Urinary bladder (tissue), 4 donors: Measurements from ENCODE around the gene POU4F1. TPM values are rescaled to one million over a fixed set of nuclear protein-coding genes. Genes with fewer than 3 reads are reported as not detected.

Experiments used
- DNase-seq: peaks from one replicate; pipeline ENCODE4 v3.0.0-alpha.2; 2015; ENCODE audit errors: extremely low spot score
- H3K27ac ChIP-seq: one replicate; pipeline ENCODE4 v1.5.1; 2013; ENCODE audit warnings: low read depth, mild to moderate bottlenecking, moderate library complexity
- H3K36me3 ChIP-seq: one replicate; pipeline ENCODE4 v1.6.1; 2013; ENCODE audit warnings: mild to moderate bottlenecking, moderate library complexity; ENCODE audit not compliant: insufficient read depth
- H3K4me1 ChIP-seq: one replicate; pipeline ENCODE4 v1.6.1; 2013; ENCODE audit warnings: mild to moderate bottlenecking, moderate library complexity; ENCODE audit not compliant: insufficient read depth
- H3K4me3 ChIP-seq: one replicate; pipeline ENCODE4 v1.5.1; 2013; ENCODE audit warnings: low read depth, low read length
- WGBS: extraction: QIAGEN DNeasy Blood & Tissue Kit; methylation state at CpG from one replicate; pipeline ENCODE4 v1.1.7; 2013; 5-methylcytosine and 5-hydroxymethylcytosine counted together
- polyA plus RNA-seq: library from polyadenylated mRNA; stranded (reverse); fragments of 200-250 nt; gene quantifications from one replicate; pipeline ENCODE4 v1.2.3, GENCODE V29; 2013
- total RNA-seq: library from RNA; depleted of rRNA; stranded (reverse); fragments of >200 nt; gene quantifications from one replicate; pipeline ENCODE4 v1.2.3, GENCODE V29; 2014
- donor health status: healthy with polysubstance abuse.
- donor health status: healthy.

POU4F1 gene
- total and polyA plus RNA-seq, 2 donors, result 0.11 TPM; not detected in 1

DNA sequence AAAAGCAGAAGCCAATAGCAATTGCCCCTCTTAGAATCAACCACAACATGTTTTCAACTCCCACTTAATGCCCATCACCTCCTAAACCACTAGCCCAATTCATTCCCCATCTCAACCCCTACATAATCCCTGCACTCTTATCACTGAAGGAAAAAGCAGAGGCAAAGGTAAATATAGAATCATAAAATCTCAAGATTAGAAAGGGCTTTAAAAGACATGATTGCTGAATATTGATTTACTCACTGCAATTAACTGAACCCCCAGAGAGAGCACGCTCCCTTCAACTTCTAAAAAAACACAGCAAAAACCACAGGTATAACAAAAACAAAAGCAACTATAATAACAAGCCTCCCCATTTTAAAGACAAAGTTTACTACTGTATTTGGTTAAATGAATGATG, 15.1 kb upstream of the POU4F1 start:
- no peak overlapping the region for H3K27ac ChIP-seq
- H3K36me3 ChIP-seq, result peaks cover 3% of the 10 kb centered on the region
- H3K4me3 ChIP-seq, result no peak overlapping the region
- 99% methylated on average over 1 of the region's 1 CpG for WGBS
- no peak for DNase-seq
- no peaks in the 10 kb centered on the region for H3K4me1 ChIP-seq

DNA sequence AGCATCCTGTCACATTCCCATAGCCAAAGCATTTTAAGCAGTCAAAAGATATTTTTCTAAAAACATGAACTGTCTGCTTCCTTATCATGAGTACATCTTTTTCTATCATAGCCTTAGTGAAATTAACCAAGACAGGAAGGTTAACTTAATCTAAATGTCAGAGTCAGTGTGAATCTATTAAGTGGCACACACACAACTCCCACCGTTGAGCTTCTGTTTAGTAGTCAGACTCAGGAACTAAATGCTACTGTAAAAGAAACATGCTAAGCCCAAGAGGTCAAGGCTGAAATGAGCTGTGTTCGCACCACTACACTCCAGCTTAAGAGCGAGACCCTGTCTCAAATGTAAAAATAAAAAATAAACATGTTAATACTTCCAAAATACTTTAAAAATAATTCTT, 7.7 kb upstream of the POU4F1 start:
- DNase-seq, result no peak
- H3K36me3 ChIP-seq, result peaks cover 3% of the 10 kb centered on the region
- no peak overlapping the region for H3K27ac ChIP-seq
- 51% methylated on average over 3 of the region's 3 CpGs for WGBS
- H3K4me3 ChIP-seq, result no peak overlapping the region
- H3K4me1 ChIP-seq, result no peaks in the 10 kb centered on the region

DNA sequence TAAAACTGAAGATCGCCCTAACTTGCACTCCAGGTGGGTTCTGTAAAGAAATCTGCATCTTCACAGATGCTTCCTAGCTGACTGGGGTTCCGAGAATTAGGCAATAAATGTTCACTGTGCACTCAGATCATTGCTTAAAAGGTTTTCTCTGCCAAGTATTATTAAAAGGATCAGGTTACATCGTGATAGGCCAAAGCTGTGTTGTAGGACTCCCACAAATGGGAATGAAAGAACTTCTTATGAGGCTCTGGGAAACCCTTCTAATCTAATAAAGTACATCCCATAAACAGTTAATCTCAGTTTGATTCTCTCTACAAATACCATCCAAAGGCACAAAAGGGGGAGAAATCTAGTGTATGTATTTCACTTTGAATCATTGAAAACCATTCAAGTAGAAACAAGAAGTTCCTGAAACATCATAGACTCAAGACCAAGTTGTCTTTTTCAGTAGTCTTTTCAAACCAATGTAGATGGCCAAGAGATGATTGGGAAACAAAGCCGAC, 7.1 kb upstream of the POU4F1 start:
- WGBS, result 26% methylated on average over 4 of the region's 4 CpGs
- DNase-seq, result peak; percentile 72

DNA sequence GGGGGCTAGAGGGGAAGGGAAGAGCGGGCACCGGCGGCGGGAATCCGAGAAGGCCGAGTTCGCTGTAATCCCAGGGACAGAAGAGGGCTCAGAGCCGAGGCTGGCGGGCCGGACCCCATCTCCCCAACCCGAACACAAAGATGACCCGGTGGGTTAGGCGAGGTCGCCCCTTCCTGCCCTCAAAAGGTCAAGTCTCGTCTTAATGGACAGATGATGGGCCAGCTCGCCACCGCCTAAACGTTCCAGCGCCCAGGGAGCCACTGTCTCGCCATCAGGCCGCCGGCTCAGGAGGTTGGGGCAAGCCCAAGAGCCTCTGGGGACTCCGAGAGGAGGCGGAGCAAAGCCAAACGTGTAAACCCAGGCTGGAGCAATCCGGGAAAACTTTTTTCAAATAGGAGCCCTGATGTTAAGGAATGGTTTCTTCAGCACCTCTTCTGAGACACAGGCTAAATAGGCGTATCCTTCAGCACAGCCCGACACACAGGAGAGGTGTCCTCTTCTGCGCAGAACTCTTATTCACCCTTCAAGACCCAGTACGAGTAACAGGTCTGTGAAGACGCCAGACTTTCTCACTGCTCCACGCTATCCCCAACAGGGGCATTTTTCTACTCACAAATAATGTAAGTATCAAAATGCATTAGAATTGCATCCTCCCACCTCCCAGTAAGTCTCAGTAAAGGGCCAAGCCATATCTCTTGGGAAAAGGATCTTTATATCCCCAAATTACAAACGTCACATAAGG, 6.3 kb upstream of the POU4F1 start:
- 15% methylated on average over 33 of the region's 33 CpGs for WGBS
- H3K36me3 ChIP-seq, result no peaks in the 10 kb centered on the region
- no peak for DNase-seq
- H3K27ac ChIP-seq, result no peak overlapping the region
- no peaks in the 10 kb centered on the region for H3K4me1 ChIP-seq
- H3K4me3 ChIP-seq, result peak overlapping the region; percentile 50

More for the DNA sequence above, 7.1 kb upstream of the POU4F1 start:
- no peak overlapping the region for H3K4me3 ChIP-seq
- no peak overlapping the region for H3K27ac ChIP-seq
- H3K4me1 ChIP-seq, result no peaks in the 10 kb centered on the region
- peaks cover under 1% of the 10 kb centered on the region for H3K36me3 ChIP-seq

DNA sequence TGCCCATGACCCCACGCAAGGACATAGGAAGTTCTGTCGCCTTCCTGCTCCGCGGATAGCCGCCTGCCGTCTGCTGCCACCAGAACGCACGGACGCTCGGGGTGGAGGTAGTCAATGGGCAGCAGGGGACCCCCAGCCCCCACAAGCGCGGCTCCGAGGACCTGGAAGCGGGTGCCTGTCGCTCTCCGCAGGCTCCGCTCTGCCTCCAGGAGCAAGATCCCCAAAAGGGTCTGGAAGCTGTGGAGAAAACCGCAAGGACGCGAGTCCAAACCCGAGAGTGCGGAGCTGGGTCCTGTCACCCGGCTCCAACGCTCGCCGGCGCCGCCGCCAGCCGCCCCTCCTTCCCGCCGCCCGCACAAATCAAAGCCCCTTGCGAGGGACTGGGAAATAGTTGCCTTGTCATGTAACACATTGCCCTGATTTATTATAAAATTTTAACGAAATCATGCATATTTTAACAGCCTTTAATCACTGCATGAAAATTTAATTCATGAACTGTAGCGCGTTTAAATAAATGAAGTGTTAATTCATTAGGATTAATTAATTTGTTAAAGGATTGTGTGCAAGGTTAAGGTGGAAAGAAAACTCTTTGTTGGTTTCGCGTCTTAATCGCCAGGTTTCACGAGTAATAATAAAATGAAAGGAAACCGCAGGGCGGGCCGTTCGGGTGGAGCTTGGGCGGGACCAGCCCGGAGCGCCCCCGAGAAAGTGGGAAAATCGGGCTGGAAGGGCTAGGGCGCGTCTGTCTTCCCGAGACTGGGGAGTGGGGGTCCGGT, 5.5 kb upstream of the POU4F1 start:
- H3K27ac ChIP-seq, result no peak overlapping the region
- H3K4me3 ChIP-seq, result peak overlapping the region; percentile 50
- no peaks in the 10 kb centered on the region for H3K4me1 ChIP-seq
- DNase-seq, result no peak
- no peaks in the 10 kb centered on the region for H3K36me3 ChIP-seq
- WGBS, result 2% methylated on average over 54 of the region's 54 CpGs

DNA sequence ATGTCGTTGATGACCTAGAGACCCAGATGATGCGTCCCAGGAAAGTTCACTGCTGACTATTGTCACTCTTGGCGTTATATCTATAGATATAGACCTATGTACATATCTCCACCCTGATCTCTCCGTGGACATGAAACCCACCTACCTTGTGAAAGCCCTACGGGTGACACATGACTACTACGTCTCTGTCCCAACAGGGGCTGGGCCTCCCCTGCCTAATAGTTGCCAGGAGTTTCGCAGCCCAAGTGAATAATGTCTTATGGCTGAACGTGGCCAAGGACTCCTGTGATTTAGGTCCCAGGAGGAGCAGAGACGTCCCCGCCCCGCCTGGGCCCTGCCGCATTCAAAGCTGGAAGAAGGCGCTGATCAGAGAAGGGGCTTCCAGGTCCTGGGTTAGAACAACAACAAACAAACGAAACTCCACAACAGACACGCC, 4.9 kb upstream of the POU4F1 start:
- H3K4me3 ChIP-seq, result peak overlapping the region; percentile 50
- no peaks in the 10 kb centered on the region for H3K4me1 ChIP-seq
- WGBS, result 17% methylated on average over 15 of the region's 15 CpGs
- H3K27ac ChIP-seq, result no peak overlapping the region
- H3K36me3 ChIP-seq, result no peaks in the 10 kb centered on the region
- DNase-seq, result no peak

DNA sequence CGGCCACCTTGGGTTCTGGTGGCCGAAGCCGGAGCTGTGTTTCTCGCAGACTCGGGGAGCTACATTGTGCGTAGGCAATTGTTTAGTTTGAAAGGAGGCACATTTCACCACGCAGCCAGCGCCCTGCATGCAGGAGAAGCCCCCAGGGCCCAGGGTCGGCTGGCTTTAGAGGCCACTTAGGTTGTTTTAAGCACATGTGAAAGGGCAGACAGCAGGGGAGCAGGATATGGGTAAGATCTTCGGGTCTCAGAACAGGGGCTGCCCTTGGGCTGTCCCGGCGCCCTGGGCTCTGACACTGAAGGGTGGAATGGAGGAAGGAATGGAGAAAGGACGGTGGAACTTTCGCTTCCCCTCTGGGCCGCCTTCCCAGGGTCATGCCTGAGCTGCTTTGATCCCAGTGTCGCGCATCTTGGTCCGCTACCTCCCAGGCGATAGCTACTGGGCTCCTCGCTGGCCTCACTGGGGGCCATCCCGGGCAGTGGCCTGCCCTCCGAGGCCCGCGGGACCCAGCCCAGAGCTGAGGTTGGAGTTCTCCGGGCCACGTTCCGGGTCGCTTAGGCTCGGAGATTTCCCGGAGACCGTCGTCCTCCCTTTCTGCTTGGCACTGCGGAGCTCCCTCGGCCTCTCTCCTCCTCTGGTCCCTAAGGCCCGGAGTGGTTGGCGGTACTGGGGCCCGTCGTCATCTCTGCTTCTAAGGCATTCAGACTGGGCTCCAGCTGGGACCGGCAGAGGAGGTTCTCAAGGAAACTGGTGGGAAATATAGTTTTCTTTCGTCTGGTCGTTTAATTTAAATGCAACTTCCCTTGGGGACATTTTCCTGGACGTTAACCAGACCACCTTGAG, 4.3 kb upstream of the POU4F1 start:
- 18% methylated on average over 42 of the region's 42 CpGs for WGBS
- no peak overlapping the region for H3K27ac ChIP-seq
- H3K4me1 ChIP-seq, result no peaks in the 10 kb centered on the region
- H3K36me3 ChIP-seq, result no peaks in the 10 kb centered on the region
- no peak overlapping the region for H3K4me3 ChIP-seq
- DNase-seq, result no peak

DNA sequence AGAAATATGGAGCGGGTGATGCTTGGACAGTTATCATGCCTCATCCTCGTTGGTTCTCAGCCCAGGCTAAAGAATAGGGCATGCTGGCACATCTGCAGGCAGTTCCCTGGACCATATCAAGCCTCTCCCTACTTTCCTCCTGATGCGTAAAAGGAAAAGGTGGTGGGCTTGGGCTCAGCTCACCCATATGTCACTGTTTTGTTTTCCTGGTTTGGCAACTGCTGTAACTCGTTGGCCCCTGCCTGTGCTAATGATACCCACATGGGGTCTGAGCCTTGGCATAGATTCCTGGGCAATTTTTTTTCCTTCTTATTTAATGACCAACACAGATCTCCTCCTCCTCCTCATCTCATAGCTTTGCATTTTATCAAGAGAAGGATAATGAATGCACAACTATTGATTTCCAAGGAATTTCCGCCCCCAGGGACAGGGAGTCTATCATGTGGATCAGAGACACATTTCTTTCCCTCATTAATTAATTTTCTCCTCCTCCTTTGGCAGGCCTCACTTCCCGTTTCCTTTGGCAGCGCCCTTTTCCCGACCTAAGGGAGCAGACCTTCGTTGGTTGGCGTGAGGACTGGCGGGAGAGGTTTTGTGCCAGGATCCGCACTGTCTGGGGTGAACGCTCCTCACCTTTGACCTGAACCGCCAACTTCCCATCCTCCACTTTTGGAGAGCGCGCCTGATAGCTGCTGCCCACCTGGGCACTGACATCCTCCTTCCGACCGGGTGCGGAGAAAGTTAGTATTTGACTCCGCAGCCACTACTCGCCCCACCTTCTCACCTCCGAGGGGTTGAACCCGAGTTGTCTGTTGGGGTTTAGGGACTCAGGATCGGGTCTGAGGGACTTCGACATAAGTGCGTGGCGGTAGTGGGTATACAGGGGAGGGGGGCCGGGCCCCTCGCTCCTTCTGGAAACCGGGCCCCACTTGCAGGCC, 3.4 kb upstream of the POU4F1 start:
- no peak for DNase-seq
- Histone ChIP-seq H3K27ac (no peak overlapping the region), H3K4me1 (no peaks in the 10 kb centered on the region), H3K36me3 (no peaks in the 10 kb centered on the region), H3K4me3 (no peak overlapping the region)
- WGBS, result 17% methylated on average over 30 of the region's 30 CpGs

DNA sequence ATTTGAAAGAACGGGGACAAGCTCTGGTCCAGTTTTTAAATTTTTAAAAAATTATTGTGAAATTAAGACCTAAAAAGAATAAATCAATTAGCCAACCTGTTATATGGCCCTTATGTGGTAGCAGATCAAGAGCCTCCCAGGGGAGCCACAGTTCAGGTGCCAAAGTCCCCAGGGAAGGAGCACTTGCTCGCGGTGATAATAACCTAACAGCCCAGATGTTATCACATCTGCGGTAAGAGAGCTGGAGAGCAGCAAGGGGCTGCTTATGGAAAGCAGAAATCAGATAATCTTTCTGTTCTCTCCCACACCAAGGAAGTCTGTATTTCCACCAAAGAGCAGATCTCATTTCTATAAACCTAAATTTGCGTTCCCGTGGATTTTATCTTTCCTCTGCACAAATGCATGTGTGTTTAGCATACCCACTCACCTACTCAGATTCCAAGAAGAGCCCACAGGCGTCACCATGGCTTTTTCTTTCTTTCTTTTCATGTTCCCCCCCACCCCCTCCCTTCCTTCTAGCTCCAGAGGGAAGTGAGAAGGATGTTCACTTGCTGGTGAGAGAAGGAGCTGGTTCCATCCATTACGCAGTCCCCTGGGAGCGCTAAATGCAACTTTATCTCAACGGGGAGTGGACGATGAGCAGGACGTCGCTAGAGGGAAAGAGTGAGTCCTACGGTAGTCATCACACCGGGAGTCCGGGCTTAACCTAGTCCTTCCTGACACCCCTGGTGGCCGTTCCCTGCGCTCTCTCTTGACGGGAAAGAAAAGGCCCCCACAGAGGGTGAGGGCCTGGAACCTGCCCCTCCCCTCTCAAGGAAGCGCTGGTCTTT, 1.6 kb upstream of the POU4F1 start:
- WGBS, result 6% methylated on average over 20 of the region's 20 CpGs
- no peak overlapping the region for H3K4me3 ChIP-seq
- H3K27ac ChIP-seq, result no peak overlapping the region
- no peak for DNase-seq
- H3K36me3 ChIP-seq, result no peaks in the 10 kb centered on the region
- no peaks in the 10 kb centered on the region for H3K4me1 ChIP-seq

DNA sequence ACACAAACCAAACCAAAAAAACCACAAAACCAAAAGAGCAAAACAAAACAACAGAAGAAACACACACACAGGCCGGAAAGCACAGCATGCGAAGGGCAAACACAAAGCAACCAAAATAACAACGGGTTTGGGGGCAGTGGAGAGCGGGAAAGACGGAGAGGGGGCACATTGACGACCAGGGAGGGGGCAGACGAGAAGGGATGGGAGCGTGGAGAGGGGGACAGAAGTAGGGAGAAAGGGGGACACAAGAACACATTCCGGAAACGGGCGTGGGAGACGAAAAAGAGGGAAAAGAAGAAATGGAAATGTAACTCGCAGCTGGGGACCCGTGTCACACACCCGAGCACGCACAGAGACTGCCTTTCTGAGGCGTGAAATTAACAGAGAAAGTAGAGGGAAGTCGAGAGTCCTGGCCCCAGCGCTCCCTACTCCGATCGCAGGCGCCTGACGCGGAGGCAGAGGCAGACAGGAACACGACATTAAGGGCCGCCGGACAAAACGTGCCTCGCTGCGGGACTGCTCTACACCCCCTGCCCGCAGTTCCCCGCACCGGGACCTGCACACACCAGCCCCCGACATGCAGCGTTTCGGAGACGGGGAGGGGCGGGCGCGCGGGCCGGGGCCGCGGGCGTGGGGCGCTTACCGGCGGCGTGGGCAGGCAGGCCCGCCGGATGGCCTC, 652 bp downstream of the POU4F1 start:
- Histone ChIP-seq H3K4me3 (peak overlapping the region; percentile 26), H3K36me3 (no peaks in the 10 kb centered on the region), H3K27ac (no peak overlapping the region), H3K4me1 (no peaks in the 10 kb centered on the region)
- 2% methylated on average over 51 of the region's 51 CpGs for WGBS
- no peak for DNase-seq

DNA sequence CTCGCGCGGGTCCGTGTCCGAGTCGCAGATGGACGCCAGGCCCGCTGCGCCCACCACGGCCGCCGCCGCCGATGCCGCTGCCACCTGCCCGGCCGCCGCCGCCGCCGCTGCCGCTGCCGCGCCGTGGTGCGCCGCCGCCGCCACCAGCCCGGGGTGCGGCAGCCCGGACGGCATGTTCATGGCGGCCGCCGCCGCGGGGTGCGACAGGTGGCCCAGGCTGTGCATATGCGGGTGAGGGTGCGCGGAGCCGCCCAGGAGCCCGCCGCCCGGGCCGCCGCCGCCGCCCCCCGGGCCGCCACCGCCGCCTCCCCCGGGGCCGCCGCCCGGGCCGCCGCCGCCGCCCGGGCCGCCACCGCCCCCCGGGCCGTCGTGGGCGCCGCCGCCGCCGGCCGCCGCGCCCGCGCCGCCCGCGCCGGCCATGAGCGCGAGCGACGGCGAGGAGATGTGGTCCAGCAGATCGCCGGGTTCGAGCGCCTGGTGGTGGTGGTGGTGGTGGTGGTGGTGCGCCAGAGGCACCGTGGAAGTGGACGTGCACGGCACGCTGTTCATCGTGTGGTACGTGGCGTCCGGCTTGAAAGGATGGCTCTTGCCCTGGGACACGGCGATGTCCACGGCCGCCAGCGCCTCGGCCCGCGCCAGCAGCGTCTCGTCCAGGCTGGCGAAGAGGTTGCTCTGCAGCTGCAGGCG, 1.3 kb downstream of the POU4F1 start:
- H3K4me3 ChIP-seq, result peak overlapping the region; percentile 27
- 2% methylated on average over 111 of the region's 112 CpGs for WGBS

More for the DNA sequence above, 1.3 kb downstream of the POU4F1 start:
- Histone ChIP-seq H3K4me1 (no peaks in the 10 kb centered on the region), H3K27ac (no peak overlapping the region), H3K36me3 (no peaks in the 10 kb centered on the region)
- DNase-seq, result no peak
